ENCODE data around the gene ITCH. TPM values are rescaled to one million over a fixed set of nuclear protein-coding genes. Genes with fewer than 3 reads are reported as not detected.

ITCH gene
- total RNA-seq, 1 experiment from 2014 or later: 78.8 TPM

- ATAC-seq: no peak
- no peak overlapping the region for H2AFZ ChIP-seq (ENCODE audit: low read depth, low read length, poor library complexity, severe bottlenecking)
- RAD21 ChIA-PET (ENCODE audit: low non-redundant PET in 1 of 2, low total read pairs in 2 of 2, uncharacterized antibody in 2 of 2, unreplicated experiment in 2 of 2): no interaction called here
- H3K9me2 ChIP-seq (ENCODE audit: insufficient read depth): no peaks in the 10 kb centered on the region
- intact Hi-C loops (cut with micrococcal nuclease): no loop called here
- H3K27ac ChIP-seq (ENCODE audit: low read depth, low read length): no peak overlapping the region
- POLR2A ChIA-PET: no interaction called here
- H3K4me3 ChIP-seq (replicated peaks in 1 of 2; ENCODE audit: low read depth in 1 of 2, low read length in 2 of 2): no peak overlapping the region
- CTCF ChIA-PET: no interaction called here
- no peaks in the 10 kb centered on the region for H3K79me2 ChIP-seq (ENCODE audit: insufficient read depth, low read length)
- no peak overlapping the region for H3K4me2 ChIP-seq (ENCODE audit: low read length)
- H4K20me1 ChIP-seq (ENCODE audit: insufficient read depth): no peaks in the 10 kb centered on the region
- no peak for TF ChIP-seq ZFX (IDR thresholded peaks at IDR 0.05)
- no peak for TF ChIP-seq EZH2phosphoT487 (IDR thresholded peaks at IDR 0.05; ENCODE audit: borderline replicate concordance)
- TF ChIP-seq ZNF274 (IDR thresholded peaks at IDR 0.05; ENCODE audit: low read depth, low read length): no peak
- TF ChIP-seq CBX3 (IDR thresholded peaks at IDR 0.05; ENCODE audit: low read depth): no peak
- no peak for TF ChIP-seq EGR1 (IDR thresholded peaks at IDR 0.05; ENCODE audit: low read depth)
- no peak for TF ChIP-seq POLR2A (IDR thresholded peaks at IDR 0.05; ENCODE audit: borderline replicate concordance, extremely low read depth, insufficient read depth, insufficient read length)
- TF ChIP-seq CEBPB (IDR thresholded peaks at IDR 0.05; ENCODE audit: low read depth): no peak
- no peak for TF ChIP-seq SP1 (IDR thresholded peaks at IDR 0.05; ENCODE audit: low read depth)
- TF ChIP-seq TCF7L2 (IDR thresholded peaks at IDR 0.05; ENCODE audit: borderline replicate concordance, extremely low read depth, insufficient read depth, insufficient read length): no peak
- no peaks in the 10 kb centered on the region for H3K9me3 ChIP-seq (ENCODE audit: control insufficient read depth in 1 of 2, insufficient read depth in 1 of 2, low read depth in 1 of 2, low read length in 2 of 2)
- no peaks in the 10 kb centered on the region for H3K27me3 ChIP-seq (ENCODE audit: insufficient read depth, low read length)
- H3K36me3 ChIP-seq (ENCODE audit: control insufficient read depth in 1 of 2, insufficient read depth in 2 of 2, low read length in 2 of 2): peaks cover 0 to under 1% of the 10 kb centered on the region in 2 experiments; a peak in 2 of 4 replicates
- H3K9ac ChIP-seq (ENCODE audit: low read length): no peak overlapping the region
- H3K4me1 ChIP-seq (ENCODE audit: control insufficient read depth in 1 of 2, insufficient read depth in 2 of 2, low read length in 2 of 2): peaks cover 0 to 11% of the 10 kb centered on the region in 2 experiments; a peak in 2 of 4 replicates
- DNase-seq (ENCODE audit: low read depth, low spot score): no peak
- BruUV-seq (replicated peaks): no TSS peak
Measured at GRCh38 chr20:34546751-34547181, 183.7 kb downstream of the ITCH start.

- no peaks in the 10 kb centered on the region for H3K9me2 ChIP-seq (ENCODE audit: insufficient read depth)
- H3K4me3 ChIP-seq (replicated peaks in 1 of 2; ENCODE audit: low read depth in 1 of 2, low read length in 2 of 2): no peak overlapping the region
- no peaks in the 10 kb centered on the region for H3K36me3 ChIP-seq (ENCODE audit: control insufficient read depth in 1 of 2, insufficient read depth in 2 of 2, low read length in 2 of 2)
- no peak overlapping the region for H2AFZ ChIP-seq (ENCODE audit: low read depth, low read length, poor library complexity, severe bottlenecking)
- ATAC-seq: no peak
- BruUV-seq (replicated peaks): no TSS peak
- H3K4me2 ChIP-seq (ENCODE audit: low read length): no peak overlapping the region
- H3K4me1 ChIP-seq (ENCODE audit: control insufficient read depth in 1 of 2, insufficient read depth in 2 of 2, low read length in 2 of 2): peaks cover 0 to 11% of the 10 kb centered on the region in 2 experiments; a peak in 2 of 4 replicates
- H3K79me2 ChIP-seq (ENCODE audit: insufficient read depth, low read length): no peaks in the 10 kb centered on the region
- no peak for TF ChIP-seq CEBPB (IDR thresholded peaks at IDR 0.05; ENCODE audit: low read depth)
- TF ChIP-seq ATF3 (IDR thresholded peaks at IDR 0.05): no peak
- TF ChIP-seq ELF1 (IDR thresholded peaks at IDR 0.05; ENCODE audit: borderline replicate concordance, low read depth): no peak
- TF ChIP-seq ZNF274 (IDR thresholded peaks at IDR 0.05; ENCODE audit: low read depth, low read length): no peak
- TF ChIP-seq RAD21 (IDR thresholded peaks at IDR 0.05; ENCODE audit: low read depth): no peak
- no peak for TF ChIP-seq EZH2 (IDR thresholded peaks at IDR 0.05)
- TF ChIP-seq CTCF (IDR thresholded peaks at IDR 0.05 in 2 of 3, conservative IDR thresholded peaks at IDR 0.05 in 1 of 3; ENCODE audit: borderline replicate concordance in 1 of 3, insufficient read depth in 1 of 3, low read depth in 2 of 3, low read length in 2 of 3): no peak
- TF ChIP-seq ZFX (IDR thresholded peaks at IDR 0.05): no peak
- intact Hi-C loops (cut with micrococcal nuclease): no loop called here
- H3K9me3 ChIP-seq (ENCODE audit: control insufficient read depth in 1 of 2, insufficient read depth in 1 of 2, low read depth in 1 of 2, low read length in 2 of 2): no peaks in the 10 kb centered on the region
- no peaks in the 10 kb centered on the region for H4K20me1 ChIP-seq (ENCODE audit: insufficient read depth)
- H3K27ac ChIP-seq (ENCODE audit: low read depth, low read length): no peak overlapping the region
- no peaks in the 10 kb centered on the region for H3K27me3 ChIP-seq (ENCODE audit: insufficient read depth, low read length)
- no peak for DNase-seq (ENCODE audit: low read depth, low spot score)
- ChIA-PET CTCF (no interaction called here), POLR2A (no interaction called here), RAD21 (ENCODE audit: low non-redundant PET in 1 of 2, low total read pairs in 2 of 2, uncharacterized antibody in 2 of 2, unreplicated experiment in 2 of 2) (no interaction called here)
- H3K9ac ChIP-seq (ENCODE audit: low read length): no peak overlapping the region
Measured at GRCh38 chr20:34547844-34548613, 185.0 kb downstream of the ITCH start.
